ENCODE results near the gene LY6G6D. TPM values are rescaled to one million over a fixed set of nuclear protein-coding genes. Genes with fewer than 3 reads are reported as not detected.

Gene LY6G6D
- total RNA-seq, 2 donors from 2014 or later = not detected

DNA sequence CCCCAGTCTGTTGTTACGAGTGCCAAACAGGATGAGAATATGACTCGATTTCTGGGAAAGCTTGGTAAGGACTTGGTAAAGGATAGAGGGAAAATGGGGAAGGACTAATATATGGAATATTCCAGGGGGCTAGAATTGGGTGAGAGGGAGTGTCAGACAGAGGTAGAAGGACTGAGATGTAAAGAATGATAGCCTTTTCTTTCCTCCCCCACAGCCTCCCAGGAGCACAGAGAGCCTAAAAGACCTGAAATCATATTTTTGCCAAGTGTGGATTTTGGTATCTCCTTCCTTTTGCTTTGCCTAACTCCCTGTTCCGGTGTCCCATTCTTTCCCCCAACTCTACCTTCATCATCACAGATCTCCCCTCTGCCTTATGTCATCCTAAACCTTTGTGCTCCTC lies 27.7 kb downstream of the LY6G6D start:
- intact Hi-C loops (cut with DNase I) = no loop called here
- no peak for TF ChIP-seq POLR2AphosphoS5 (IDR thresholded peaks at IDR 0.05)
- TF ChIP-seq, protein P1, sequence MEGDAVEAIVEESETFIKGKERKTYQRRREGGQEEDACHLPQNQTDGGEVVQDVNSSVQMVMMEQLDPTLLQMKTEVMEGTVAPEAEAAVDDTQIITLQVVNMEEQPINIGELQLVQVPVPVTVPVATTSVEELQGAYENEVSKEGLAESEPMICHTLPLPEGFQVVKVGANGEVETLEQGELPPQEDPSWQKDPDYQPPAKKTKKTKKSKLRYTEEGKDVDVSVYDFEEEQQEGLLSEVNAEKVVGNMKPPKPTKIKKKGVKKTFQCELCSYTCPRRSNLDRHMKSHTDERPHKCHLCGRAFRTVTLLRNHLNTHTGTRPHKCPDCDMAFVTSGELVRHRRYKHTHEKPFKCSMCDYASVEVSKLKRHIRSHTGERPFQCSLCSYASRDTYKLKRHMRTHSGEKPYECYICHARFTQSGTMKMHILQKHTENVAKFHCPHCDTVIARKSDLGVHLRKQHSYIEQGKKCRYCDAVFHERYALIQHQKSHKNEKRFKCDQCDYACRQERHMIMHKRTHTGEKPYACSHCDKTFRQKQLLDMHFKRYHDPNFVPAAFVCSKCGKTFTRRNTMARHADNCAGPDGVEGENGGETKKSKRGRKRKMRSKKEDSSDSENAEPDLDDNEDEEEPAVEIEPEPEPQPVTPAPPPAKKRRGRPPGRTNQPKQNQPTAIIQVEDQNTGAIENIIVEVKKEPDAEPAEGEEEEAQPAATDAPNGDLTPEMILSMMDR (IDR thresholded peaks at IDR 0.05) = no peak
- no peak for TF ChIP-seq POLR2A (IDR thresholded peaks at IDR 0.05)
- 96% methylated on average over 3 of the region's 3 CpGs for WGBS
- H3K4me3 ChIP-seq = no peak overlapping the region
- H3K27me3 ChIP-seq (replicated peaks; ENCODE audit: insufficient read depth) = no peaks in the 10 kb centered on the region
- H3K27ac ChIP-seq = no peak overlapping the region
- no peaks in the 10 kb centered on the region for H3K9me3 ChIP-seq
- H3K36me3 ChIP-seq = no peaks in the 10 kb centered on the region
- H3K4me1 ChIP-seq (replicated peaks) = peaks cover 5% of the 10 kb centered on the region
- DNase-seq (ENCODE audit: low spot score) = no peak

DNA sequence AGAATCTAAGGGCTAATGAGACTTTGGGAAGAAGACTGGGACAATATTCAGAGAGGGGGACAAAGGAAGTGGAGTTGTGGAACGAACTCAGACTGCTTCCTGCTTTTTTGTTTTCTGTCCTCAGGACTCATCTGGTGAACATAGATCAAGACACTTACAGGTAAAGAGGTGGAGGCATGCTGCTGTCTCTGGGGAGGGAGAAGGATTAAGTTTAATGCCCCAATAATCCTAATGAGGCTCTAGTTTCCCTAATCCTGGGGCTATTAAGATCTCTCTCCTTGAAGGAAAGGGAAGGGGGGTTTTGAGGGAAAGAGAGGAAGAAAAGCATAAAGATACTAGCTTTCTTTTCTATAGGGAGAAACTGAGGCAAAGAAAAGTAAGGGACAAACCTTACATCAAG lies 29.3 kb downstream of the LY6G6D start:
- WGBS = 69% methylated on average over 1 of the region's 1 CpG
- Histone ChIP-seq H3K4me3 (no peak overlapping the region), H3K27me3 (replicated peaks; ENCODE audit: insufficient read depth) (no peaks in the 10 kb centered on the region), H3K9me3 (no peaks in the 10 kb centered on the region), H3K36me3 (no peaks in the 10 kb centered on the region), H3K27ac (no peak overlapping the region), H3K4me1 (replicated peaks) (peaks cover under 1% of the 10 kb centered on the region)
- intact Hi-C loops (cut with DNase I) = no loop called here
- no peak for DNase-seq (ENCODE audit: low spot score)
- TF ChIP-seq POLR2A (IDR thresholded peaks at IDR 0.05) (no peak), POLR2AphosphoS5 (IDR thresholded peaks at IDR 0.05) (no peak)
- TF ChIP-seq, protein P1 (IDR thresholded peaks at IDR 0.05) = no peak

DNA sequence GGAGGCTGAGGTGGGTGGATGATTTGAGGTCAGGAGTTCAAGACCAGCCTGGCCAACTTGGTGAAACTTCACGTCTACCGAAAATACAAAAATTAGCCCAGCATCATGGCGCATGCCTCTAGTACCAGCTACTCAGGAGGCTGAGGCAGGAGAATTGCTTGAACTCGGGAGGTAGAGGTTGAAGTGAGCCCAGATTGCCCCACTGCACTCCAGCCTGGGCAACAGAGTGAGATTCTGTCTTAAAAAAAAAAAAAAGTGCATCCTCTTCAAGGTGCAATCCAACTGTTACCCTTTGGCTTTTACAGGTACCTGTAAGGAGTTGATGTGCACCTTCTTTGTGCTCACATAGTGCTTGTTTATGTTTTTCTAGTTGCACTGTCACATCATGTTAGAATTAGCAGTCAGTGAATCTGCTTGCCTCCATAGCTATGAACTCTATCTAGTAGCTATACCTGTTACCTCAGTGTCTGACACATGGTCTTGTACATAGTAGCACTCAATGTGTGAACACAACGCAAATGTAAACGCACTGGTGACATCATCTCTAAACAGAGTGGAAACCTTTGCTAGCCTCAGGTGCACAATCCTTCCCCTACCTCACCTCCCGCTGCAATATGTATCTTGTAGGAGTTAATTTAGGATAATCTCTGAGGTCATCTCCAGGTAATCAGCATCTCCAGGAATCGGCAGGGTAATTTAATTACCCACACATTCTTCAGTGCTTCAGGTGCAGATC lies 34.3 kb downstream of the LY6G6D start:
- WGBS = 81% methylated on average over 8 of the region's 8 CpGs
- Histone ChIP-seq H3K4me3 (no peak overlapping the region), H3K27ac (no peak overlapping the region), H3K4me1 (replicated peaks) (no peaks in the 10 kb centered on the region), H3K9me3 (no peaks in the 10 kb centered on the region), H3K27me3 (replicated peaks; ENCODE audit: insufficient read depth) (no peaks in the 10 kb centered on the region), H3K36me3 (no peaks in the 10 kb centered on the region)
- no peak for DNase-seq (ENCODE audit: low spot score)
- TF ChIP-seq POLR2AphosphoS5 (IDR thresholded peaks at IDR 0.05) = no peak
- no peak for TF ChIP-seq POLR2A (IDR thresholded peaks at IDR 0.05)
- TF ChIP-seq, protein P1 (IDR thresholded peaks at IDR 0.05) = no peak
- intact Hi-C loops (cut with DNase I) = no loop called here

DNA sequence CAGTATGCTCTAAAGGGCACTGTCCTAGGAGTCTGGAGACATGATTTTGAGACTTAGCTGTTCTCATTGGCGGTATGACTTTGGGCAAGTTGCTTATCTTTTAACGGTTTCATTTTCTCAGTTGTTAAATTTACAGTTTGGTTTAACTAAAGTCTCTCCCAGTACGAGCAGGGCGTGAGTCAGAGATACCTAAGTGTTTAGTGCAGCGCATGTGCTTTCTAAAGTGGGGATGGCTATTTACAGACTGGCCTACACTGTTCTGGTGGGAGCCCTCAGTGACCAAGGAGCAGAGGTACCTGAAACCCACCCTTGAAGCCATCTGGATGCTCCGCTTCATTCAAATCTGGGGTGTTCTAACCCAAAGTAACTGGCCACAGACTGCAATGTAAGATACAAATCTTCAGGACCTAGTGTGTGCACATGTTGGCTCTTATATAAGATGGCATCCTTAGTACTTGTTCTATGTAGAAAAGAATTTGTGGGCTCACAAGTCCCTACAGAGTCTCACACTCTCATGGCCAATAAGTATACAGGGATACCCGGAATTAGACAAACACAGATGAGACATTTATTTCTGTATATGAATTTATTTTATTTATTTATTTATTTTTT lies 35.4 kb downstream of the LY6G6D start:
- Histone ChIP-seq H3K9me3 (no peaks in the 10 kb centered on the region), H3K27ac (no peak overlapping the region), H3K4me1 (replicated peaks) (no peaks in the 10 kb centered on the region), H3K27me3 (replicated peaks; ENCODE audit: insufficient read depth) (no peaks in the 10 kb centered on the region), H3K4me3 (no peak overlapping the region), H3K36me3 (no peaks in the 10 kb centered on the region)
- TF ChIP-seq POLR2AphosphoS5 (IDR thresholded peaks at IDR 0.05) (no peak), POLR2A (IDR thresholded peaks at IDR 0.05) (no peak)
- TF ChIP-seq, protein P1 (IDR thresholded peaks at IDR 0.05) = no peak
- 84% methylated on average over 7 of the region's 7 CpGs for WGBS
- DNase-seq (ENCODE audit: low spot score) = no peak
- intact Hi-C loops (cut with DNase I) = no loop called here

Data from prostate gland (tissue), 2 donors.